Neural cell (in vitro differentiated cells): Measurements from ENCODE around the gene LDLRAD4.

ENCODE experiments used
- EP300 ChIP-seq: fragments of 450-650 bp; conservative IDR thresholded peaks from 2 replicates; pipeline ENCODE4 v1.6.1; 2014; ENCODE audit warnings: antibody characterized with exemption, mild to moderate bottlenecking, moderate library complexity; ENCODE audit not compliant: poor library complexity, severe bottlenecking
- RAD21 ChIP-seq: fragments of 450-650 bp; conservative IDR thresholded peaks from 2 replicates; pipeline ENCODE4 v1.6.1; 2014; ENCODE audit warnings: antibody characterized with exemption, mild to moderate bottlenecking, moderate library complexity
- SMC3 ChIP-seq: fragments of 450-650 bp; conservative IDR thresholded peaks from 2 replicates; pipeline ENCODE4 v1.6.1; 2014; ENCODE audit warnings: antibody characterized with exemption, mild to moderate bottlenecking, moderate library complexity; ENCODE audit not compliant: poor library complexity
- TF ChIP-seq, protein P1 (sequence below): fragments of 450-650 bp; IDR thresholded peaks from 2 replicates; pipeline ENCODE4 v1.5.1; 2014; ENCODE audit warnings: antibody characterized with exemption, mild to moderate bottlenecking, moderate library complexity; ENCODE audit not compliant: poor library complexity, severe bottlenecking
- TF ChIP-seq, protein P2 (sequence below): IDR thresholded peaks from 2 replicates; pipeline ENCODE4 v1.6.1; 2012; ENCODE audit warnings: borderline replicate concordance

DNA sequence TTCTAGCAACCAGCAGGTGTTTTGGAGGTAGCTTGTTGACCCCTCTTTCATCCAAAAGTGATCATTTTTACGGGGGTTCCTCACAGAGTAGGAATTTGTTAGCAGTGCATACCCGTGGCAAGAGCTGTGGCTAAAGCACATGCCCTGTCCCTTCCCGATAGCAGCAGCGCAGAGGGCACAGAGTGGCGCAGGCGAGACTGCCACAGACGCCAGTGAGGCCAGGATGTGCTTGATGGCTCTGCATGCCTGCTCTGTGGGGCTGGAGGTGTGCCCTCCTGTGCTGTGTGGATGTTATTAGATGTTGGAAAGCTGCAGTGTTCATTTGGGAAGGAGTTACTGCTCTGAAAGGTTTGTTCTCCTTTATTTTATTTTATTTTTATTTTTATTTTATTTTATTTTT, 354.2 kb downstream of the LDLRAD4 start:
- TF ChIP-seq SMC3 (no peak), RAD21 (no peak), EP300 (no peak)
- TF ChIP-seq, protein P1, sequence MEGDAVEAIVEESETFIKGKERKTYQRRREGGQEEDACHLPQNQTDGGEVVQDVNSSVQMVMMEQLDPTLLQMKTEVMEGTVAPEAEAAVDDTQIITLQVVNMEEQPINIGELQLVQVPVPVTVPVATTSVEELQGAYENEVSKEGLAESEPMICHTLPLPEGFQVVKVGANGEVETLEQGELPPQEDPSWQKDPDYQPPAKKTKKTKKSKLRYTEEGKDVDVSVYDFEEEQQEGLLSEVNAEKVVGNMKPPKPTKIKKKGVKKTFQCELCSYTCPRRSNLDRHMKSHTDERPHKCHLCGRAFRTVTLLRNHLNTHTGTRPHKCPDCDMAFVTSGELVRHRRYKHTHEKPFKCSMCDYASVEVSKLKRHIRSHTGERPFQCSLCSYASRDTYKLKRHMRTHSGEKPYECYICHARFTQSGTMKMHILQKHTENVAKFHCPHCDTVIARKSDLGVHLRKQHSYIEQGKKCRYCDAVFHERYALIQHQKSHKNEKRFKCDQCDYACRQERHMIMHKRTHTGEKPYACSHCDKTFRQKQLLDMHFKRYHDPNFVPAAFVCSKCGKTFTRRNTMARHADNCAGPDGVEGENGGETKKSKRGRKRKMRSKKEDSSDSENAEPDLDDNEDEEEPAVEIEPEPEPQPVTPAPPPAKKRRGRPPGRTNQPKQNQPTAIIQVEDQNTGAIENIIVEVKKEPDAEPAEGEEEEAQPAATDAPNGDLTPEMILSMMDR: no peak
- TF ChIP-seq, protein P2, sequence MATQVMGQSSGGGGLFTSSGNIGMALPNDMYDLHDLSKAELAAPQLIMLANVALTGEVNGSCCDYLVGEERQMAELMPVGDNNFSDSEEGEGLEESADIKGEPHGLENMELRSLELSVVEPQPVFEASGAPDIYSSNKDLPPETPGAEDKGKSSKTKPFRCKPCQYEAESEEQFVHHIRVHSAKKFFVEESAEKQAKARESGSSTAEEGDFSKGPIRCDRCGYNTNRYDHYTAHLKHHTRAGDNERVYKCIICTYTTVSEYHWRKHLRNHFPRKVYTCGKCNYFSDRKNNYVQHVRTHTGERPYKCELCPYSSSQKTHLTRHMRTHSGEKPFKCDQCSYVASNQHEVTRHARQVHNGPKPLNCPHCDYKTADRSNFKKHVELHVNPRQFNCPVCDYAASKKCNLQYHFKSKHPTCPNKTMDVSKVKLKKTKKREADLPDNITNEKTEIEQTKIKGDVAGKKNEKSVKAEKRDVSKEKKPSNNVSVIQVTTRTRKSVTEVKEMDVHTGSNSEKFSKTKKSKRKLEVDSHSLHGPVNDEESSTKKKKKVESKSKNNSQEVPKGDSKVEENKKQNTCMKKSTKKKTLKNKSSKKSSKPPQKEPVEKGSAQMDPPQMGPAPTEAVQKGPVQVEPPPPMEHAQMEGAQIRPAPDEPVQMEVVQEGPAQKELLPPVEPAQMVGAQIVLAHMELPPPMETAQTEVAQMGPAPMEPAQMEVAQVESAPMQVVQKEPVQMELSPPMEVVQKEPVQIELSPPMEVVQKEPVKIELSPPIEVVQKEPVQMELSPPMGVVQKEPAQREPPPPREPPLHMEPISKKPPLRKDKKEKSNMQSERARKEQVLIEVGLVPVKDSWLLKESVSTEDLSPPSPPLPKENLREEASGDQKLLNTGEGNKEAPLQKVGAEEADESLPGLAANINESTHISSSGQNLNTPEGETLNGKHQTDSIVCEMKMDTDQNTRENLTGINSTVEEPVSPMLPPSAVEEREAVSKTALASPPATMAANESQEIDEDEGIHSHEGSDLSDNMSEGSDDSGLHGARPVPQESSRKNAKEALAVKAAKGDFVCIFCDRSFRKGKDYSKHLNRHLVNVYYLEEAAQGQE: no peak
